ENCODE results near the gene VEGFC.

VEGFC gene

GRCh38 chr4:176755613-176756012, 37.1 kb downstream of the VEGFC start:
- Histone ChIP-seq H3K4me3 (ENCODE audit: low read depth, low read length) (no peak overlapping the region), H3K27me3 (no peaks in the 10 kb centered on the region), H3K4me1 (no peaks in the 10 kb centered on the region), H3K9me3 (no peaks in the 10 kb centered on the region), H3K36me3 (no peaks in the 10 kb centered on the region)
- no peak for DNase-seq
- TF ChIP-seq CTCF (IDR thresholded peaks at IDR 0.05; ENCODE audit: low read depth, low read length): no peak

DNA sequence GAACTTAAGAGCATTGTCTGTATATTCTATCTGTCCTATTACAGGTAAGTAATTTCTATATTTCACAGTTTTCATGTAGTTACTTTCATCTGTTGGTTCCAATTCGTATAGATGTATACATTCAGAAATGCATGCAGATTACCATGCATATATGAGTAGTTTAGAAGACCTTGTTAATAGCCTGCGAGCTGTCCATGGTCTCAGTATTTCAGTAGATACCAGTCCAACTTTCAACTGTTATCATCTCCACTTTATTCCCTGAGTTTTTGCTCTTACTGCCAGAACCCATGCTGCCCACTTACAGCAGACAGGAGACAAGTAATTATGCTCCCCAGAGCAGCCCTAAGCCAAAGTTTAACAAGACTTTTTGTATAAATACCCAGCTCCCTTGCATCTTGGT, 37.7 kb downstream of the VEGFC start:
- DNase-seq: no peak
- no peaks in the 10 kb centered on the region for H3K9me3 ChIP-seq
- no peak for TF ChIP-seq CTCF (IDR thresholded peaks at IDR 0.05; ENCODE audit: low read depth, low read length)
- H3K4me1 ChIP-seq: no peaks in the 10 kb centered on the region
- no peak overlapping the region for H3K4me3 ChIP-seq (ENCODE audit: low read depth, low read length)
- no peaks in the 10 kb centered on the region for H3K36me3 ChIP-seq
- H3K27me3 ChIP-seq: no peaks in the 10 kb centered on the region

DNA sequence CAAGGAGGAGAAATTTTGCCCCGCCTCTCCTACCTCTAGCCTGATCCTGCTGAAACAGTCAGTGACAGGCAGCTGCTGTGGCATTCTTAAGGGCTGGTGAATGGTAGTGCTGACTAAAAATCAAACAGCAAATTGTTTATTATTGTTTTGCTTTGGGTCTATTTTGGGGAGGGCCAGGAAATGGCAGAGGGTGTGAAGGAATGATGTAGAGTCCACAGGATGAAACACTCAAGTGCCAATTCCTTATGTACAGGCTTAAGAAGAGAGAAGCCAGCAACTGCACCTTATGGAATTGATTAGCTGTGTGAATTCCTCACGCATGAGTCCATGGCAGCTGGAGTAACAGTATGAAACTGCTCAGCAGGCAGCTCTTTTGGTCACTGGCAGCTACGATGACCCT, 39.7 kb downstream of the VEGFC start:
- Histone ChIP-seq H3K4me3 (ENCODE audit: low read depth, low read length) (no peak overlapping the region), H3K9me3 (no peaks in the 10 kb centered on the region), H3K27me3 (no peaks in the 10 kb centered on the region), H3K4me1 (no peaks in the 10 kb centered on the region), H3K36me3 (no peaks in the 10 kb centered on the region)
- no peak for TF ChIP-seq CTCF (IDR thresholded peaks at IDR 0.05; ENCODE audit: low read depth, low read length)
- no peak for DNase-seq

DNA sequence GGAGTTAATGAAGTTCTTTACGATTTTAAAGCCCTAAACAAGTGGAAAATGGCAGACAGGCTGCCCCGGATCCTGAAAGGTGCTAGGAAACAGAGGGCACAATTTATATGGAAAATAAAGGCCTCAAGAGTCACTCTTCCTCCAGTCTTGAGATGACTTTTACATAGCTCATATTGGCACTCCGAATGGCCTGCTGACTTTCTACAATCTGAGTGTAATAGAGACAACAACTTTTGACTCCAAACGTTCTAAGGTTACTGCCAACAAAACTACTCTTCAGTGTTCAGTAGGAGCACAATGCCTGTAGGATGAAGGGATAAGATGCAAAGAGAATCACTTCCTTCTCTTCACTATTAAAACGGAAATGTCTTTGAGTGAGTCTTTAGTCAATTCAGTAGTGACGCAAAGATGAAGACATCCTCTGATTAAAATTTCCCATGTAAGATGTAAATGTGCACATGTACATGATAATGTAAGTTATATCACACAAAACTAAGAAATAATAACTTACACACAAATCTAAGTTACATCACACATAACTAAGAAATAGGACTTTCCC, 40.5 kb downstream of the VEGFC start:
- no peak for DNase-seq
- TF ChIP-seq CTCF (IDR thresholded peaks at IDR 0.05; ENCODE audit: low read depth, low read length): no peak
- H3K27me3 ChIP-seq: no peaks in the 10 kb centered on the region
- no peaks in the 10 kb centered on the region for H3K36me3 ChIP-seq
- no peaks in the 10 kb centered on the region for H3K9me3 ChIP-seq
- H3K4me1 ChIP-seq: no peaks in the 10 kb centered on the region
- no peak overlapping the region for H3K4me3 ChIP-seq (ENCODE audit: low read depth, low read length)

DNA sequence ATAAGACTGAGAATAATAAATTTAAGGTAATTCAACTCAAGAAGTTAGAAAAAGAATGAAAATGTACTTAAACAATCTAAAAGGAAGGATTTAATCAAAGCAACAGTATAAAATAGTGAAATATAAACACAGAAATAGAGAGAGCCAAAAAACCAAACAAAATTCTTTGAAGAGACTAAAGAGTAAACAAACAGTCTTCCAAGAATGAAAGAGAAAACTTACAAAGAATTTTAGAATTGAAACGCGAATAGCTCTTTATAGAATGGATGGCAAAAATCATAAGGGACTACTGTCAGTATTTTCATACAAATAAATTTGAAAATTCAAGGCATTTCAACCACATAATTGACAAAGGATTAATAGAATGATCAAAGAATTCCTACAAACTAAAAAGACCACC, 41.7 kb downstream of the VEGFC start:
- TF ChIP-seq CTCF (IDR thresholded peaks at IDR 0.05; ENCODE audit: low read depth, low read length): no peak
- Histone ChIP-seq H3K4me3 (ENCODE audit: low read depth, low read length) (no peak overlapping the region), H3K9me3 (no peaks in the 10 kb centered on the region), H3K27me3 (no peaks in the 10 kb centered on the region), H3K4me1 (no peaks in the 10 kb centered on the region), H3K36me3 (no peaks in the 10 kb centered on the region)
- DNase-seq: no peak

DNA sequence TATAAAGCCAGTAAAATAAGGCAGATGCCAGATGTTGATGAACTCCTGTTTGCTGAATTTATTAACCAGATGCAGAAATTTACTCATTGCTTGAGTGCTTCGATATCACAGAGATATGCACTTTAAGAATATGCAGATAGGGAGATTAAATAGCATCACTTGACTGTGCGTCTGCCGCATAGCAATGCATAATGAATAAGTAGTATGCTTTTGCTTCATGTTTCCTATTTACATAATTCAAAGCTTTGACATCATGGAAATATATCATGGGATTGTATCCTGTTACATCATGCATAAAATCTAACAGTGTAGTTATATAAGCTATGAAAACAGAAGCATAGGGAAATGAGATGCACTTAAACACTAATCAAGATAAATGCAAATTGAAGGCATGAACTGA, 45.9 kb downstream of the VEGFC start:
- H3K4me3 ChIP-seq (ENCODE audit: low read depth, low read length): no peak overlapping the region
- no peaks in the 10 kb centered on the region for H3K27me3 ChIP-seq
- H3K4me1 ChIP-seq: no peaks in the 10 kb centered on the region
- DNase-seq: no peak
- H3K36me3 ChIP-seq: no peaks in the 10 kb centered on the region
- no peak for TF ChIP-seq CTCF (IDR thresholded peaks at IDR 0.05; ENCODE audit: low read depth, low read length)
- no peaks in the 10 kb centered on the region for H3K9me3 ChIP-seq

All from BE2C (cell line).